ENCODE data around the gene PRPH2. TPM values are rescaled to one million over a fixed set of nuclear protein-coding genes. Genes with fewer than 3 reads are reported as not detected.
A peak's percentile ranks its signal among the peaks of the same experiment; 100 is the strongest.

The PRPH2 gene
- total and polyA plus RNA-seq, 2 donors (not counting 1 experiment from before 2014, with no cell fraction given), result 0.03 to 0.15 TPM

DNA sequence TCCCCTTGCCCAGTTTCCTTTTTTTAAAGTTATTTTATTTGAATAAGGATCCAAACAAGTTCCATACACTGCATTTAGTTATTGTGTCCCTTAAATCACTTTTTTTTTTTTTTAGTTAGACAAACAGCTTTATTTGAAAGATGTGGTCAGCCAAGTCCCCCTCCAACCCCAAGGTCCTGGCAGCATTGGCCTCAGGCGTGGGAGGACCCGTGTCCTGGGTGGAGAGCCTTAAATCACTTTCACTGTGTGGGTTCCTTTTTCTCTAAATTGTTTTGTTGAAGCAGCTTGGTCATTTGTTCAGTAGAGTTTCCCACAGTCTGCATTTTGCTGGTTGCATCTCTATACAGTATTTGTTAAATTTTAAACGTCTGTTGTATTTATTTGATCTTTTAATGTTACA, 28.7 kb upstream of the PRPH2 start:
- no peaks in the 10 kb centered on the region for H3K9me3 Mint-ChIP-seq (ENCODE audit: insufficient read depth)
- no peak overlapping the region for H2AFZ ChIP-seq (ENCODE audit: insufficient read depth, low read depth, low read length, poor library complexity, severe bottlenecking)
- intact Hi-C loops (cut with micrococcal nuclease), result no loop called here
- no CpG with 5 or more reads among the region's 3 CpGs for WGBS (ENCODE audit: insufficient coverage)
- H3K27me3 Mint-ChIP-seq, result no peaks in the 10 kb centered on the region
- no peak overlapping the region for H3K9ac ChIP-seq (ENCODE audit: low read length)
- no peak for DNase-seq
- peaks cover 28% of the 10 kb centered on the region for H3K4me1 Mint-ChIP-seq
- H3K27me3 ChIP-seq (replicated peaks in 1 of 4; ENCODE audit: control extremely low read depth in 1 of 4, control insufficient read depth in 3 of 4, insufficient read depth in 4 of 4, low read length in 3 of 4), result no peaks in the 10 kb centered on the region
- no peaks in the 10 kb centered on the region for H3K9me3 ChIP-seq (ENCODE audit: control extremely low read depth in 1 of 3, control insufficient read depth in 2 of 3, insufficient read depth in 1 of 3, low read length in 2 of 3)
- H3K27ac ChIP-seq (ENCODE audit: low read length in 2 of 2), result no peak overlapping the region
- TF ChIP-seq, protein P1, sequence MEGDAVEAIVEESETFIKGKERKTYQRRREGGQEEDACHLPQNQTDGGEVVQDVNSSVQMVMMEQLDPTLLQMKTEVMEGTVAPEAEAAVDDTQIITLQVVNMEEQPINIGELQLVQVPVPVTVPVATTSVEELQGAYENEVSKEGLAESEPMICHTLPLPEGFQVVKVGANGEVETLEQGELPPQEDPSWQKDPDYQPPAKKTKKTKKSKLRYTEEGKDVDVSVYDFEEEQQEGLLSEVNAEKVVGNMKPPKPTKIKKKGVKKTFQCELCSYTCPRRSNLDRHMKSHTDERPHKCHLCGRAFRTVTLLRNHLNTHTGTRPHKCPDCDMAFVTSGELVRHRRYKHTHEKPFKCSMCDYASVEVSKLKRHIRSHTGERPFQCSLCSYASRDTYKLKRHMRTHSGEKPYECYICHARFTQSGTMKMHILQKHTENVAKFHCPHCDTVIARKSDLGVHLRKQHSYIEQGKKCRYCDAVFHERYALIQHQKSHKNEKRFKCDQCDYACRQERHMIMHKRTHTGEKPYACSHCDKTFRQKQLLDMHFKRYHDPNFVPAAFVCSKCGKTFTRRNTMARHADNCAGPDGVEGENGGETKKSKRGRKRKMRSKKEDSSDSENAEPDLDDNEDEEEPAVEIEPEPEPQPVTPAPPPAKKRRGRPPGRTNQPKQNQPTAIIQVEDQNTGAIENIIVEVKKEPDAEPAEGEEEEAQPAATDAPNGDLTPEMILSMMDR (IDR thresholded peaks at IDR 0.05), result no peak
- TF ChIP-seq EZH2 (IDR thresholded peaks at IDR 0.05; ENCODE audit: borderline replicate concordance, insufficient read depth, low read depth, low read length, poor library complexity, severe bottlenecking), result no peak
- H3K4me3 ChIP-seq (ENCODE audit: control extremely low read depth in 1 of 5, extremely low read depth in 1 of 5, insufficient read depth in 1 of 5, low read depth in 2 of 5, low read length in 4 of 5), result no peak overlapping the region
- no peak overlapping the region for H3K4me2 ChIP-seq (replicated peaks; ENCODE audit: low read depth, low read length, poor library complexity, severe bottlenecking)
- POLR2A ChIA-PET, result no interaction called here
- no peak overlapping the region for H3K4me3 Mint-ChIP-seq
- peaks cover 7 to 12% of the 10 kb centered on the region in 2 donors for H3K4me1 ChIP-seq (ENCODE audit: control insufficient read depth in 2 of 2, insufficient read depth in 2 of 2, low read length in 2 of 2)
- H3K36me3 ChIP-seq (replicated peaks in 1 of 2; ENCODE audit: control extremely low read depth in 1 of 2, control insufficient read depth in 1 of 2, extremely low read depth in 1 of 2, insufficient read depth in 2 of 2, low read length in 1 of 2), result no peaks in the 10 kb centered on the region
- ATAC-seq (ENCODE audit: low read depth), result no peak
- peaks cover 7% of the 10 kb centered on the region for H4K20me1 ChIP-seq (ENCODE audit: control insufficient read depth, insufficient read depth, low read length, poor library complexity, severe bottlenecking)
- H3K79me2 ChIP-seq (ENCODE audit: control insufficient read depth, insufficient read depth, low read length), result peaks cover 66% of the 10 kb centered on the region
- no peak overlapping the region for H3K27ac Mint-ChIP-seq
- CTCF ChIA-PET, result interaction anchor here (0.9 to 1.4 kb wide), 2 partner anchors 14 to 25 kb away, joined by 3 read pairs; no protein-coding TSS in a partner anchor

DNA sequence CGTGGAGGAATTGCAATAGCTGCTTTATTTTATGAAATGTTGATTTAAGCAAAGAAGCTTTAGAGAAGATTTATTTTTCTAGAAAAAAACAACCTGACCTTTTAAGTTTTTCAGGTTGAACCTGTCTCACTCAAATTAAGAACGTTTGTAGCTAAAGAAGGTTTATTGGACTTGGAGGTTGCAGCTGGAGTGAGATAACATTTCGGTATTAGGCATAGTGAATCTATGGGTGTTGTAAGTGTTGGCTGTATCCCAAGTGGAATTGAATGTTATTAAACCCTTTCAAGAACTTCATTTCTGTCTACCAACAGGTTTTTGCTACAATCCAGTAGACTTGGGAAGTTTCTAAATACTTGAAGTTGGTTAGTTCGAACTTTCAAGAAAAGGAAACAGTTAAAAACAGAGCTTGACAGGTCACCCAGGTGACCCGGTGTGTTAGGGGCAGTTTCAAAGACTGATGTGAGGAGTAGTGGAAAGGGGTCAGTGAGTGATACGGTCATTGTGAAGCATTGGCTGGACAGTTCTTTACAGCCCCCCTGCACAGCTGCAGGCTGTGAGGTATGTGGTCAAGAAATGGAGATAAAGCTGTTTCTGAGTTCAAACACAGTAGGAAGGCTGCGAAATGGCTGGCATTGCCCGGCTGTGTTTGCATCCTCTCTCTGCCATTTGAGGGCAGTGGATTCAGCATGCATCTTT, 26.0 kb upstream of the PRPH2 start:
- Mint-ChIP-seq H3K27ac (peak overlapping the region; percentile 61), H3K27me3 (no peaks in the 10 kb centered on the region), H3K4me1 (peaks cover 35% of the 10 kb centered on the region), H3K9me3 (ENCODE audit: insufficient read depth) (no peaks in the 10 kb centered on the region), H3K4me3 (peak overlapping the region; percentile 100)
- ATAC-seq (ENCODE audit: low read depth), result no peak
- no peak overlapping the region for H3K9ac ChIP-seq (ENCODE audit: low read length)
- TF ChIP-seq, protein P1 (IDR thresholded peaks at IDR 0.05), result no peak
- TF ChIP-seq EZH2 (IDR thresholded peaks at IDR 0.05; ENCODE audit: borderline replicate concordance, insufficient read depth, low read depth, low read length, poor library complexity, severe bottlenecking), result no peak
- no peaks in the 10 kb centered on the region for H3K27me3 ChIP-seq (replicated peaks in 1 of 4; ENCODE audit: control extremely low read depth in 1 of 4, control insufficient read depth in 3 of 4, insufficient read depth in 4 of 4, low read length in 3 of 4)
- peaks cover 22% of the 10 kb centered on the region for H4K20me1 ChIP-seq (ENCODE audit: control insufficient read depth, insufficient read depth, low read length, poor library complexity, severe bottlenecking)
- H3K27ac ChIP-seq (ENCODE audit: low read length in 2 of 2), result no peak overlapping the region
- CTCF ChIA-PET, result interaction anchor here (0.6 to 3.9 kb wide), 10 partner anchors 13 to 422 kb away, joined by 3 to 29 read pairs (median 3); partner anchors contain the start of gene BICRAL
- peak overlapping the region; percentile 78 for H3K4me2 ChIP-seq (replicated peaks; ENCODE audit: low read depth, low read length, poor library complexity, severe bottlenecking)
- H3K79me2 ChIP-seq (ENCODE audit: control insufficient read depth, insufficient read depth, low read length), result peaks cover 71% of the 10 kb centered on the region
- WGBS (ENCODE audit: insufficient coverage), result 89% methylated on average over 6 of the region's 8 CpGs
- intact Hi-C loops (cut with micrococcal nuclease), result loop anchor here (5.0 kb wide), 1 partner anchor 531 kb away; the partner anchor contains the start of gene MRPS10
- peaks cover 0 to 18% (median 0%) of the 10 kb centered on the region in 3 donors for H3K9me3 ChIP-seq (ENCODE audit: control extremely low read depth in 1 of 3, control insufficient read depth in 2 of 3, insufficient read depth in 1 of 3, low read length in 2 of 3)
- H2AFZ ChIP-seq (ENCODE audit: insufficient read depth, low read depth, low read length, poor library complexity, severe bottlenecking), result no peak overlapping the region
- no peak for DNase-seq
- POLR2A ChIA-PET, result interaction anchor here (0.6 to 8.2 kb wide), 9 partner anchors 21 to 925 kb away, joined by 3 to 426 read pairs (median 6); partner anchors contain the start of genes BICRAL and RPL7L1
- H3K4me3 ChIP-seq (ENCODE audit: control extremely low read depth in 1 of 5, extremely low read depth in 1 of 5, insufficient read depth in 1 of 5, low read depth in 2 of 5, low read length in 4 of 5), result no peak overlapping the region
- peaks cover 21 to 28% of the 10 kb centered on the region in 2 donors for H3K4me1 ChIP-seq (ENCODE audit: control insufficient read depth in 2 of 2, insufficient read depth in 2 of 2, low read length in 2 of 2)
- no peaks in the 10 kb centered on the region for H3K36me3 ChIP-seq (replicated peaks in 1 of 2; ENCODE audit: control extremely low read depth in 1 of 2, control insufficient read depth in 1 of 2, extremely low read depth in 1 of 2, insufficient read depth in 2 of 2, low read length in 1 of 2)

Measured in B cell (primary cell).